IMR-90 (cell line): ENCODE results near the gene NOS1AP. TPM values are rescaled to one million over a fixed set of nuclear protein-coding genes. Genes with fewer than 3 reads are reported as not detected.
A peak's percentile ranks its signal among the peaks of the same experiment; 100 is the strongest.

Experiments
- ATAC-seq: fragments of 200-7000 bp; cut with Tn5 transposase; 2 replicates; pipeline ENCODE4 v1.9.1; 2020; ENCODE audit warnings: low read depth, mild to moderate bottlenecking, moderate library complexity
- BruUV-seq: library from RNA; stranded (reverse); fragments of 400-500 nt; replicated peaks from 2 replicates; lab custom pipeline; 2021; lab: Mats Ljungman, UMichigan
- CTCF ChIA-PET: fragments of 300-600 bp; formaldehyde crosslinking; extraction: SDS; loops from one replicate; lab custom pipeline; 2021; ENCODE audit warnings: antibody characterized with exemption; lab: Yijun Ruan, JAX
- POLR2A ChIA-PET: fragments of 300-600 bp; sonication (Branson Sonifier 250); formaldehyde crosslinking; loops from one replicate; lab custom pipeline; 2022; ENCODE audit warnings: antibody characterized with exemption; ENCODE audit not compliant: unreplicated experiment; lab: Charles Lee
- DNase-seq: peaks from one replicate; pipeline ENCODE4 v3.0.0; 2013
- H2AFZ ChIP-seq: replicated peaks from 2 replicates; pipeline ENCODE3; 2013; ENCODE audit warnings: low read length, mild to moderate bottlenecking; ENCODE audit not compliant: poor library complexity
- H2AK5ac ChIP-seq: 2 replicates; pipeline ENCODE4 v1.6.1; 2013; ENCODE audit warnings: low read depth, low read length, inconsistent platforms
- H2AK9ac ChIP-seq: replicated peaks from 2 replicates; pipeline ENCODE3; 2013; ENCODE audit warnings: mild to moderate bottlenecking, low read depth, low read length, moderate library complexity; ENCODE audit not compliant: poor library complexity
- H2BK120ac ChIP-seq: 2 replicates; pipeline ENCODE4 v1.6.1; 2013; ENCODE audit warnings: low read depth, low read length, inconsistent platforms
- H2BK15ac ChIP-seq: 3 replicates; pipeline ENCODE4 v1.6.1; 2013; ENCODE audit warnings: low read depth, low read length, inconsistent platforms
- H2BK20ac ChIP-seq: 2 replicates; pipeline ENCODE4 v1.6.1; 2013; ENCODE audit warnings: low read depth, mild to moderate bottlenecking, inconsistent platforms, low read length, moderate library complexity
- H2BK5ac ChIP-seq: 2 replicates; pipeline ENCODE4 v1.6.1; 2013; ENCODE audit warnings: mild to moderate bottlenecking, low read depth, low read length, inconsistent platforms; ENCODE audit not compliant: poor library complexity, severe bottlenecking
- H3K14ac ChIP-seq: replicated peaks from 2 replicates; pipeline ENCODE4 v1.6.1; 2013; ENCODE audit warnings: low read depth, low read length, inconsistent platforms
- H3K18ac ChIP-seq: 2 replicates; pipeline ENCODE4 v1.6.1; 2013; ENCODE audit warnings: low read depth, low read length, control low read depth
- H3K23ac ChIP-seq: 2 replicates; pipeline ENCODE4 v1.6.1; 2013; ENCODE audit warnings: low read depth, low read length, inconsistent platforms
- H3K27ac ChIP-seq: 2 replicates; pipeline ENCODE4 v1.5.1; 2013; ENCODE audit warnings: mild to moderate bottlenecking, control low read depth, low read length; ENCODE audit not compliant: insufficient read depth
- H3K27me3 ChIP-seq: 2 replicates; pipeline ENCODE4 v1.6.1; 2013; ENCODE audit warnings: low read length; ENCODE audit not compliant: control insufficient read depth, insufficient read depth
- H3K36me3 ChIP-seq: 2 replicates; pipeline ENCODE4 v1.6.1; 2013; ENCODE audit warnings: low read length, mixed read lengths; ENCODE audit not compliant: control insufficient read depth, insufficient read depth
- H3K4ac ChIP-seq: 2 replicates; pipeline ENCODE4 v1.6.1; 2013; ENCODE audit warnings: low read depth, low read length, inconsistent platforms
- H3K4me1 ChIP-seq: 2 replicates; pipeline ENCODE4 v1.6.1; 2013; ENCODE audit warnings: low read length, mixed read lengths; ENCODE audit not compliant: control insufficient read depth, insufficient read depth
- H3K4me2 ChIP-seq: 2 replicates; pipeline ENCODE4 v1.6.1; 2013; ENCODE audit warnings: low read depth, mild to moderate bottlenecking, control low read depth, low read length, moderate library complexity
- H3K4me3 ChIP-seq: 2 replicates; pipeline ENCODE4 v1.5.1; 2013; ENCODE audit warnings: low read depth, mild to moderate bottlenecking, control low read depth, low read length, moderate library complexity; ENCODE audit not compliant: insufficient read depth
- H3K56ac ChIP-seq: 2 replicates; pipeline ENCODE4 v1.6.1; 2013; ENCODE audit warnings: low read length, inconsistent platforms; ENCODE audit not compliant: insufficient read depth; ENCODE audit errors: extremely low read depth
- H3K79me1 ChIP-seq, 2 experiments: 2 replicates each; pipeline ENCODE4 v1.6.1; 2013; ENCODE audit warnings: low read length in 2 of 2, inconsistent platforms in 1 of 2, low read depth in 1 of 2
- H3K9ac ChIP-seq: 2 replicates; pipeline ENCODE4 v1.6.1; 2013; ENCODE audit warnings: low read depth, low read length, control low read depth
- H3K9me1 ChIP-seq: 2 replicates; pipeline ENCODE4 v1.6.1; 2013; ENCODE audit warnings: low read length, inconsistent platforms; ENCODE audit not compliant: insufficient read depth
- H3K9me3 ChIP-seq: 2 replicates; pipeline ENCODE4 v1.6.1; 2013; ENCODE audit warnings: low read length; ENCODE audit not compliant: control insufficient read depth, insufficient read depth
- H4K20me1 ChIP-seq: 2 replicates; pipeline ENCODE4 v1.6.1; 2013; ENCODE audit warnings: low read length, inconsistent platforms; ENCODE audit not compliant: insufficient read depth
- H4K5ac ChIP-seq: 2 replicates; pipeline ENCODE4 v1.6.1; 2013; ENCODE audit warnings: mild to moderate bottlenecking, low read depth, low read length, control low read depth
- H4K8ac ChIP-seq, 2 experiments: 2 replicates each; pipeline ENCODE4 v1.6.1; 2013; ENCODE audit warnings: low read depth in 2 of 2, low read length in 2 of 2, control low read depth in 1 of 2, inconsistent platforms in 1 of 2
- H4K91ac ChIP-seq: 2 replicates; pipeline ENCODE4 v1.6.1; 2013; ENCODE audit warnings: low read depth, low read length, inconsistent platforms; ENCODE audit not compliant: insufficient read depth
- BHLHE40 ChIP-seq: fragments of 150-350 bp; IDR thresholded peaks from 2 replicates; pipeline ENCODE4 v1.6.1; 2016; ENCODE audit warnings: mild to moderate bottlenecking, low read depth, low read length
- CEBPB ChIP-seq: IDR thresholded peaks from 2 replicates; pipeline ENCODE4 v1.6.1; 2012; ENCODE audit warnings: low read depth, low read length, improper control_type of control experiment
- CHD1 ChIP-seq: IDR thresholded peaks from 2 replicates; pipeline ENCODE4 v1.6.1; 2012; ENCODE audit warnings: low read depth, low read length, improper control_type of control experiment
- ELK1 ChIP-seq: fragments of 150-350 bp; IDR thresholded peaks from 2 replicates; pipeline ENCODE4 v1.6.1; 2016; ENCODE audit warnings: low read depth, mild to moderate bottlenecking, low read length, moderate library complexity, borderline replicate concordance
- FOS ChIP-seq: fragments of 150-350 bp; IDR thresholded peaks from 2 replicates; pipeline ENCODE4 v1.6.1; 2016; ENCODE audit warnings: low read depth, low read length
- MAFK ChIP-seq: IDR thresholded peaks from 2 replicates; pipeline ENCODE4 v1.6.1; 2012; ENCODE audit warnings: low read depth, low read length, improper control_type of control experiment
- MAZ ChIP-seq: IDR thresholded peaks from 2 replicates; pipeline ENCODE4 v1.6.1; 2012; ENCODE audit warnings: low read depth, mild to moderate bottlenecking, low read length, improper control_type of control experiment, moderate library complexity, borderline replicate concordance
- MXI1 ChIP-seq: IDR thresholded peaks from 2 replicates; pipeline ENCODE4 v1.6.1; 2012; ENCODE audit warnings: low read depth, mild to moderate bottlenecking, low read length, moderate library complexity, borderline replicate concordance
- NFE2L2 ChIP-seq: fragments of 150-350 bp; IDR thresholded peaks from 2 replicates; pipeline ENCODE4 v1.6.1; 2016; ENCODE audit warnings: low read depth, mild to moderate bottlenecking, low read length
- POLR2A ChIP-seq: IDR thresholded peaks from 2 replicates; pipeline ENCODE4 v1.6.1; 2012; ENCODE audit warnings: mild to moderate bottlenecking, low read depth, low read length
- RAD21 ChIP-seq: IDR thresholded peaks from 2 replicates; pipeline ENCODE4 v1.6.1; 2012; ENCODE audit warnings: low read length, improper control_type of control experiment
- RCOR1 ChIP-seq: IDR thresholded peaks from 2 replicates; pipeline ENCODE4 v1.6.1; 2012; ENCODE audit warnings: mild to moderate bottlenecking, low read length, improper control_type of control experiment; ENCODE audit not compliant: insufficient replicate concordance
- RFX5 ChIP-seq: IDR thresholded peaks from 2 replicates; pipeline ENCODE4 v1.8.0; 2012; ENCODE audit warnings: low read depth, mild to moderate bottlenecking, low read length, moderate library complexity
- SMC3 ChIP-seq: fragments of 150-350 bp; IDR thresholded peaks from 2 replicates; pipeline ENCODE4 v1.6.1; 2016; ENCODE audit warnings: low read depth, mild to moderate bottlenecking, antibody characterized with exemption, low read length, moderate library complexity
- WGBS, 2 experiments: methylation state at CpG; one replicate each; pipeline versions ENCODE4 v1.1.5 to v1.1.7; 2013; ENCODE audit warnings: missing lambda C conversion rate in 2 of 2; ENCODE audit not compliant: insufficient read length in 1 of 2; ENCODE audit errors: extremely low coverage in 2 of 2; 5-methylcytosine and 5-hydroxymethylcytosine counted together
- dilution Hi-C: fragments of 300-500 bp; cut with HindIII; formaldehyde crosslinking; loops from one replicate; pipeline ENCODE4 v1.14.3; 2018; ENCODE audit warnings: low sequenced_read_pairs; ENCODE audit not compliant: unreplicated experiment
- in situ Hi-C: fragments of 300-500 bp; cut with MboI; formaldehyde crosslinking; loops from 3 replicates; pipeline ENCODE4 v1.14.3; 2019; ENCODE audit warnings: low sequenced_read_pairs, inconsistent platforms, mixed read lengths
- intact Hi-C: fragments of 100-400 bp; cut with micrococcal nuclease; formaldehyde crosslinking; loops from 2 replicates; pipeline ENCODE4 v1.10.0; 2022
- polyA plus RNA-seq, 3 experiments: library from polyadenylated mRNA; depleted of rRNA; stranded (reverse); fragments of >200 nt; gene quantifications; 2 replicates each; pipeline ENCODE4 v1.2.3, GENCODE V29; 2012; ENCODE audit warnings: low replicate concordance in 1 of 3
- total RNA-seq: library from RNA; depleted of rRNA; stranded (reverse); fragments of >200 nt; gene quantifications from 2 replicates; pipeline ENCODE4 v1.2.3, GENCODE V29; 2012
- TF ChIP-seq, protein P1 (sequence below): conservative IDR thresholded peaks from 2 replicates; pipeline ENCODE4 v1.5.1; 2012; ENCODE audit warnings: mild to moderate bottlenecking, low read depth, low read length, improper control_type of control experiment
- TF ChIP-seq, protein P2 (sequence below): fragments of 150-350 bp; IDR thresholded peaks from 2 replicates; pipeline ENCODE4 v1.6.1; 2017; ENCODE audit warnings: mild to moderate bottlenecking, antibody characterized with exemption, low read length, low read depth

The NOS1AP gene
- total and polyA plus RNA-seq, 2 of the 4 experiments (the other 2 are of a cell fraction), result 0.18 to 0.19 TPM

DNA sequence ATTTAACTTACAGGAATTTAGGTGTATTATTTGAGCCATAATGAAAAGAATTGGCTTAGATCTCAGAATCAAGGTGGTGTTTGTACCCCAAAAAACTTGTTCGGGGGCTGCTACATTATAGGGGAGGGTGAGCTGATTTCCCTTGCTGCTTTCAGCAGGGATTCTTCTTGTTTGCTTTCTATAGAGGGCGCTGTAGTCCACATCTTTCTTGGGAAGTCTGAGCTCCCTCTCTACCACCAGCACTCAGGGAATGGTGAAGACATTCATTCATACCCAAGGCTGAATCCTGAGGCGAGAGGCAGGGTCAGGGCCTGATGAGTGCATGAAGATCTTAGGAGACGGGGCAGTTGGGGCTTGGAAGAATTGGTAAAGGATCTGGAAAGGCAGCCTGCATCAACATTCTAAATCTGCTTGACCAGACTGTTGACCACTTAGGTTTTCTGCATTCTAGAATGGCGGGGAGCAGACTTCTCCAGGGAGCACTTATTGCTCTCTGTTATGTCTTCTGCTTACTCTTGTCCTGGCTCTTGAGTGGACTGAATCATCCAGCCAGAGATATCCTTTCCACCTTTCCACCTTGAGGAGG is 288.3 kb downstream of the NOS1AP start:
- H3K9ac ChIP-seq, result no peak overlapping the region
- H3K79me1 ChIP-seq, result no peaks in the 10 kb centered on the region
- no peak overlapping the region for H2AK9ac ChIP-seq
- CTCF ChIA-PET, result interaction anchor here (0.6 to 2.3 kb wide), 6 partner anchors 10 to 501 kb away, joined by 3 to 8 read pairs (median 5); partner anchors contain the start of gene C1orf226
- peak; percentile 31 for DNase-seq
- no peak overlapping the region for H4K91ac ChIP-seq
- POLR2A ChIA-PET, result no interaction called here
- no peak overlapping the region for H3K23ac ChIP-seq
- in situ Hi-C loops (no loop called here), intact Hi-C loops (no loop called here), dilution Hi-C loops (no loop called here)
- no peak overlapping the region for H3K27ac ChIP-seq
- H3K4ac ChIP-seq, result no peak overlapping the region
- H4K8ac ChIP-seq, result no peak overlapping the region
- no peaks in the 10 kb centered on the region for H3K36me3 ChIP-seq
- H3K4me3 ChIP-seq, result no peak overlapping the region
- no peak overlapping the region for H3K56ac ChIP-seq
- no peaks in the 10 kb centered on the region; the same call in 1 of the 2 replicates for H3K9me1 ChIP-seq
- whole genome bisulfite sequencing, 2 experiments, result no CpG with 5 or more reads among the region's 5 CpGs
- H3K4me1 ChIP-seq, result no peaks in the 10 kb centered on the region
- no peak overlapping the region for H3K14ac ChIP-seq
- no peak for TF ChIP-seq MXI1
- TF ChIP-seq, protein P1, sequence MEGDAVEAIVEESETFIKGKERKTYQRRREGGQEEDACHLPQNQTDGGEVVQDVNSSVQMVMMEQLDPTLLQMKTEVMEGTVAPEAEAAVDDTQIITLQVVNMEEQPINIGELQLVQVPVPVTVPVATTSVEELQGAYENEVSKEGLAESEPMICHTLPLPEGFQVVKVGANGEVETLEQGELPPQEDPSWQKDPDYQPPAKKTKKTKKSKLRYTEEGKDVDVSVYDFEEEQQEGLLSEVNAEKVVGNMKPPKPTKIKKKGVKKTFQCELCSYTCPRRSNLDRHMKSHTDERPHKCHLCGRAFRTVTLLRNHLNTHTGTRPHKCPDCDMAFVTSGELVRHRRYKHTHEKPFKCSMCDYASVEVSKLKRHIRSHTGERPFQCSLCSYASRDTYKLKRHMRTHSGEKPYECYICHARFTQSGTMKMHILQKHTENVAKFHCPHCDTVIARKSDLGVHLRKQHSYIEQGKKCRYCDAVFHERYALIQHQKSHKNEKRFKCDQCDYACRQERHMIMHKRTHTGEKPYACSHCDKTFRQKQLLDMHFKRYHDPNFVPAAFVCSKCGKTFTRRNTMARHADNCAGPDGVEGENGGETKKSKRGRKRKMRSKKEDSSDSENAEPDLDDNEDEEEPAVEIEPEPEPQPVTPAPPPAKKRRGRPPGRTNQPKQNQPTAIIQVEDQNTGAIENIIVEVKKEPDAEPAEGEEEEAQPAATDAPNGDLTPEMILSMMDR, result peak; percentile 49
- no peak for TF ChIP-seq POLR2A
- no peak for TF ChIP-seq MAFK
- no peak for TF ChIP-seq ELK1
- TF ChIP-seq RCOR1, result no peak
- peak; percentile 55 for TF ChIP-seq RAD21
- peak; percentile 31; the same call in 1 of the 2 replicates for TF ChIP-seq SMC3
- no peak for TF ChIP-seq CEBPB
- TF ChIP-seq FOS, result no peak
- no peak for TF ChIP-seq BHLHE40
- TF ChIP-seq NFE2L2, result no peak
- no peak for TF ChIP-seq MAZ
- TF ChIP-seq RFX5, result no peak
- TF ChIP-seq, protein P2, sequence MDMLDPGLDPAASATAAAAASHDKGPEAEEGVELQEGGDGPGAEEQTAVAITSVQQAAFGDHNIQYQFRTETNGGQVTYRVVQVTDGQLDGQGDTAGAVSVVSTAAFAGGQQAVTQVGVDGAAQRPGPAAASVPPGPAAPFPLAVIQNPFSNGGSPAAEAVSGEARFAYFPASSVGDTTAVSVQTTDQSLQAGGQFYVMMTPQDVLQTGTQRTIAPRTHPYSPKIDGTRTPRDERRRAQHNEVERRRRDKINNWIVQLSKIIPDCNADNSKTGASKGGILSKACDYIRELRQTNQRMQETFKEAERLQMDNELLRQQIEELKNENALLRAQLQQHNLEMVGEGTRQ, result no peak
- TF ChIP-seq CHD1, result no peak
- H4K5ac ChIP-seq, result no peak overlapping the region
- H2AK5ac ChIP-seq, result no peak overlapping the region
- peaks cover 5% of the 10 kb centered on the region for H3K27me3 ChIP-seq
- H3K9me3 ChIP-seq, result no peaks in the 10 kb centered on the region
- H2BK120ac ChIP-seq, result no peak overlapping the region
- H3K4me2 ChIP-seq, result no peak overlapping the region
- H3K18ac ChIP-seq, result no peak overlapping the region
- H2AFZ ChIP-seq, result no peak overlapping the region
- H2BK20ac ChIP-seq, result no peak overlapping the region
- H2BK15ac ChIP-seq, result no peak overlapping the region
- H2BK5ac ChIP-seq, result no peak overlapping the region
- no peaks in the 10 kb centered on the region for H4K20me1 ChIP-seq
- BruUV-seq, result no TSS peak
- peak; percentile 65 for ATAC-seq
